H1 (cell line): ENCODE results near the gene TMEM108. TPM values are rescaled to one million over a fixed set of nuclear protein-coding genes. Genes with fewer than 3 reads are reported as not detected.

Experiments
- NRF1 ChIP-seq: IDR thresholded peaks from 2 replicates; pipeline ENCODE4 v1.6.1; 2011; ENCODE audit warnings: mild to moderate bottlenecking, low read depth, low read length, improper control_type of control experiment
- SP2 ChIP-seq: IDR thresholded peaks from 2 replicates; pipeline ENCODE4 v1.6.1; 2012; ENCODE audit warnings: mild to moderate bottlenecking, low read length, inconsistent platforms
- polyA plus RNA-seq, 7 experiments: library from polyadenylated mRNA; depleted of rRNA in 3 of 7; stranded (reverse) in 5 of 7; unstranded in 2 of 7; fragments of >200 nt in 5 of 7; fragments of 200-250 nt in 2 of 7; gene quantifications; 1 replicate in 5 of 7; 2 replicates in 1 of 7; 4 replicates in 1 of 7; pipeline versions ENCODE4 v1.2.1 to v1.2.3, GENCODE V29; 2011 to 2013; ENCODE audit warnings: missing spikeins in 2 of 7, mixed read lengths in 2 of 7
- total RNA-seq: library from RNA; stranded (reverse); fragmentation: NEBNext Ultra II Directional; extraction: Animal tissue kit (Norgen Biotek cat#: 25700); gene quantifications from 2 replicates; pipeline ENCODE4 v1.2.1, GENCODE V29; 2021

Gene TMEM108
- total and polyA plus RNA-seq, 2 of the 8 experiments (the other 6 are each of a cell fraction or from before 2014, with no cell fraction given): 14.3 to 16.2 TPM

DNA sequence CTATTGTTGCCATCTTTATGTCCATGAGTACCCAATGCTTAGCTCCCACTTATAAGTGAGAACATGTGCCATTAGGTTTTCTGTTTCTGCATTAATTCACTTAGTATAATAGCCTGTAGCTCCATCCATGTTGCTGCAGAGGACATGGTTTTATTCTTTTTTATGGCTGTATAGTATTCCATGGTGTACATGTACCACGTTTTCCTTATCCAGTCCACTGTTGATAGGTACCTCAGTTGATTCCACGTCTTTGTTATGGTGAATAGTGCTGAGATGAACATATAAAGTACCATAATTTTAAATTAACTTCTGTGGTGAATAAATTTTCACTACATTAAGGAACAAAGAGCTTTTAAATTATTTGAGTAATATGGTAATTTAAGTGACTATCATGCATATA lies 211.3 kb downstream of the TMEM108 start (continued):
- no peak for TF ChIP-seq SP2
- TF ChIP-seq NRF1: no peak
